Measurements from ENCODE around the gene JMJD6. TPM values are rescaled to one million over a fixed set of nuclear protein-coding genes. Genes with fewer than 3 reads are reported as not detected.
A peak's percentile ranks its signal among the peaks of the same experiment; 100 is the strongest.

Gene JMJD6
- total RNA-seq, 1 experiment from 2014 or later: 31.9 TPM

DNA sequence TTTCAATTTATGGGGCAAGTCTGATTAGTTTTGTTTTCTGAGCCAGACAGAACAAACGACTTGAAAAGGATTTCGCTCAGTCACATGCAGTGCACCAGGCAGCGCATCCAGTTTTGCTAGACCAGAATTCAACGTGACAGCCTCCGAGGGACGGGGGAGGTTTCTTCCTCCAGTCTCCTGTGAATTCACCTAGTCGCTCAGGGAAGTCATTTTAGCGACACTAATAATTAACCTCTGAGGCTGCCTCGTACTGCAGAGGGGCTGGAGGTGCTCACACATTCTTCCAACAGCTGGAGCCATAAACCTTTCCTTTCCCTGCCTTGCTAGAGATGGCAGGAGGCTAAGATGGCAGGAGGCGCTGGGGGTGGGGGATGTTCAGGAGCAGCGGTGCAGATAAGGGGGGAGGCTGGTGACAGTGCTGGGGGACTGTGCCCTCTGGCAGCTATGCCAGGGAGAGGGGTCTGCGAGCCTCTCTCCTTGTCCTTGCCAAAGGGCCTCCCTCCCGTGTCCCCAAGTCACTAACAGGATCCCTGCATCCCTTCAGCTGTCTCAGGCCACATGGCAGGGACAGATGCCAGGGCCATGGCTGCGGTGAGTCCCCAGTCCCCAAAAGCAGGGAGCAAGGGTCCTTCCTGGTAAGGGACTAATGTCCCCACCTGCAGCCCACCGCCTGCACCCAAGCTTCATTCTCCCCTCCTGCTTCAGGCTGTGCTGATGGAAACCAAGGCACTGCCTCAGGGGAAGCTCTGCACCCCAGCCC lies 39.7 kb downstream of the JMJD6 start:
- DNase-seq (ENCODE audit: low spot score): no peak
- in situ Hi-C loops (cut with HindIII; ENCODE audit: low sequenced_read_pairs): loop anchor here (25.0 kb wide), 1 partner anchor 224 kb away; the partner anchor contains the start of genes AANAT and UBE2O

DNA sequence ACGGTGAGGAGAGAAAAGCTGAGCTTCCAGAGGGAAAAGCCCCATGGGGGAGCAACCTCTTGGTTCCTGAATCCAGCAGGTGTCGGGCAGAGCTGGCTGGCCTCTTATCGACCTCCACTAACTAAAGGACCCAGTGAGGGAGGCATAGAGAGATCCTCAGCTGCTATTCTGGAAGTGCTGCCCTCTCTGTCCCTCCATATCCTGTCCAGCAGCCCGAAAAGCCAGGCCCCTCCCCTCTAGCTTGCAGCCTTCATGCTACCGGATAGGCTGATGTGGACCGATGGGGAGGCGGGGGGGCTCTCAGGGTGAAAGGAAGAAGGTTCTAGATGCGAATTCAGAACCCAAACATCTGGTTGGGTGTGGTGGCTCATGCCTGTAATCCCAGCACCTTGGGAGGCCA lies 40.6 kb downstream of the JMJD6 start:
- no peak for DNase-seq (ENCODE audit: low spot score)
- in situ Hi-C loops (cut with HindIII; ENCODE audit: low sequenced_read_pairs): loop anchor here (25.0 kb wide), 1 partner anchor 224 kb away; the partner anchor contains the start of genes AANAT and UBE2O

DNA sequence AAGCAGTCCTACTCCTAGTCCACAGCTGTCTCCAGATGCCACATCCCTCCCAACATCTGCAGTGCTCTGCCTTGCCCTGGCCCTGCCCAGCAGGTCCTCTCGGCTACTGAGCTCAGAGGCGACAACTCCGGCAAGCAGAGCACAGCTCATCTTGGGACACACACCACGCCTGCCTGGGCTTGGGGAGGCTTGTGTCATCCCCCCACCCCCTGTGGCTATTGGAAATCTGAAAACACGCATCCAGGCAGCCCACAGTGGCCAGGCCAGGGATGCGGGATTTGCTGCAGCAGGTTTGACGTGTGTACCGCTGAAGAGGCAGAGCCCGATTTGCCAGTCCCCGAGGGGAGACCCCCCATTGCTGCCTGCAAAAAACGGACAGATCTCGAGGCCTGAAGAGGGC lies 41.0 kb downstream of the JMJD6 start:
- DNase-seq (ENCODE audit: low spot score): no peak
- in situ Hi-C loops (cut with HindIII; ENCODE audit: low sequenced_read_pairs): loop anchor here (25.0 kb wide), 1 partner anchor 223 kb away; the partner anchor contains the start of genes AANAT and UBE2O

DNA sequence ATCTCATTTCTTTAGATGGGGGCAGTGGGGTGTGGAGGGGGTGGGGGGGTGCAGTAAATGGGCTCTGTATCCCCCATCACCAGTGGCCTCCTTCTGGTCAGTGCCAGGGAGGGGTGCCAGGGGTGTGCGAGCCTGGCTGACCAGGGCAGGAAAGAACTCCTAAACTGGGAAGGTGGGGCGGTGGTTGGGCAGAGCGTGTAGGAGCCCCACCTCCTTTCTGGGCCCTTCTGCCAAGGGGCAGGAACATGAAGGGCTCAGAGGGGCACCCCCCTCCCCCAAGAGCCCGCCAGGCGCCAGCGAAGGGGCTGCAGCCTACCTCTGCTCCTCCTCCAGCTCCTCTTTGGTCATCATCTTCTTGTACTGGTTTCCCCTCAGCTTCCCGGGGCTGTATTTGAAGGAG lies 41.6 kb downstream of the JMJD6 start:
- no peak for DNase-seq (ENCODE audit: low spot score)
- in situ Hi-C loops (cut with HindIII; ENCODE audit: low sequenced_read_pairs): loop anchor here (25.0 kb wide), 1 partner anchor 222 kb away; the partner anchor contains the start of genes AANAT and UBE2O

DNA sequence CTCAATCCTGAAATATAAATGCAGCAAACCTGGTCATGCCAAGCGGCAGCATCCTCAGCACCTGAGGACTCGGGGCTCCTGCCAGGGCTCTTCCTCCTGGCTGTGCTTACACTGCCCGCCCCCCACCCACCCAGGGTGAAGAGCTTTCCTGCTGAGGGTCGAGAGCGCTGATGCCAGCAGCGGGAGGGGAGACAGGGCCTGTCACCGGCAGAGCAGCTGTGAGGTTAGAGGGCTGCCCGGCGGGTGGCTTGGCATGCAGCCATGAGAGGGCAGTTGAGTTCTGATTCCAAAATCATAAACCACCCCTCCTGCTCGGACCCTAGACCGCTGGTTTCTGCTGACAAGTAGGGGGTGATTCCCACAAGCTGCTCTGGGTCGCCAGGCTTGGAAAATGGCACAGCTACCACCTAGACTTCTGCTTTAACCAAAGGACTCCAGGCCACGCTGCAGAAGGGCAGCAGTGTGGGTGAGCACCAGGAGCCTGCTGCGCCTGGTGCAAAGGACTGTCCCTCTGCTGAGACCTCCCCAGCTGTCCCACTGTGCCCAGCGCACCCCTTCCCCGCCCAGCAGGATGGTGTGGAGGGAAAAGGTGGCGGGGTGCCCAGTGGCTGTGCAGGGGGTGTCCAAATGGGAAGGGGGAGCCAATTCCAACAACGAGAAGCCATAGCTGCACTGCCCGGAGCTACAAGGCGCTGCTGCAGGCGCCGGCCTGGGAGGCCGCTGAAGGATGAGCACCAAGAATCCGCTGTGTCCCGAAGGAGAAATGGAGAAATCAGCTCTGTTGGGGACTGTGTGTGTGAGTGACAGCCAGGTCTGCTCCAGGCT lies 42.3 kb downstream of the JMJD6 start:
- DNase-seq (ENCODE audit: low spot score): no peak

DNA sequence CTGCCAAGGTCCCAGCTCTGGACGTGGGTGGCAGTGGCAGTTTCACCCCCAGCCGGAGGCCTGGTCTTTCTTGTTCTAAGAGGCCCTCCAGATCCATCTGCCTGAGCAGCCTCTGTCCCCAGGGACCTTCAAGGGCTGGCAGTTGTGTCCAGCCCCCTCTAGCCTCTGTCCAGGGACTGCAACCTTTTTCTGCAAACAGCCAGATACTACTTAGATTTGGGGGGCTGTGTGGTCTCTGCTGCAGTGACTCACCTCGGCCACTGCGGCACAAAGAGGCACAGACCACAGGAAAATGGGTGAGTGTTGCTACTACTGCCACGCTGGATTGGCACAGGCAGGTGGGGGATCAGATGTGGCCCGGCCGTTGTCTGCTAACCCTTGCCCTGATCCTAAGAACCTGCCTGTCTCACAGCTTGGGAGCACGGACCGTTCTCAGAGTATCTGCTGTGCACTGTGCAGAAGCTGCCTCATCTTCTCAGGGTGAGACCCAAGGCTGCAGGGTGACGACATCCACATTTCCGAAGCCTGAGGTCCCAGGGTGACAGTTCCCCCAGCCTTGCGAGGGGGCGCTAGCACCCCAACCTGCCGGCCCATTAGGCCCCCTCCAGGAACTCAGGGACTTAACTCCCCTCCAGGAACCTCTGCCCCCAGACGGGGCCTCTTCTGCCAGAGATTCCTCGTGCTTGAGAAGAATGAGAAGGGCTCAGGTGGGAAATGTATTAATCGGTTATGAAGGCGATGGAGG lies 43.2 kb downstream of the JMJD6 start:
- in situ Hi-C loops (cut with HindIII; ENCODE audit: low sequenced_read_pairs): loop anchor here (25.0 kb wide), 1 partner anchor 221 kb away; the partner anchor contains the start of genes AANAT and UBE2O

More for the DNA sequence above, 42.3 kb downstream of the JMJD6 start:
- in situ Hi-C loops (cut with HindIII; ENCODE audit: low sequenced_read_pairs): loop anchor here (25.0 kb wide), 1 partner anchor 222 kb away; the partner anchor contains the start of genes AANAT and UBE2O

DNA sequence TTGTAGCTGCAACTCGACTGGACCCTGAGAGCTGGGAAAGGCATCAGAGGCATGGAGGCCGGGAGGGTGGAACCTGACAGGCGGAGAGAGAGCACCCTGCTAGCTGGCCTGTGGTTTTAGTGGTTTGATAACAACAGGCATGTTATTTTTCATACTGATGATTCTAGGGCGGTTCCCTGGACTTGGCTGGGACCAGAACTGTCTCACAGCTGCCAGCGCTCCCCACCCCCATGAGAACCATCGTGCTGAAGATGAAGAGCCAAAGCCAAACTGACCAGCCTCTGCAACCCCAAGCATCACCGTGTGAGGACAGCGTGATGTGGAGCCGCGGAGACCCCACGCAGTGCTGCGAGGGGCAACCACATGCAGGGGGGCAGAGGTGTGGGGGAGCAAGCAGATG lies 44.1 kb downstream of the JMJD6 start:
- in situ Hi-C loops (cut with HindIII; ENCODE audit: low sequenced_read_pairs): loop anchor here (25.0 kb wide), 1 partner anchor 220 kb away; the partner anchor contains the start of genes AANAT and UBE2O
- DNase-seq (ENCODE audit: low spot score): no peak

More for the DNA sequence above, 43.2 kb downstream of the JMJD6 start:
- no peak for DNase-seq (ENCODE audit: low spot score)

DNA sequence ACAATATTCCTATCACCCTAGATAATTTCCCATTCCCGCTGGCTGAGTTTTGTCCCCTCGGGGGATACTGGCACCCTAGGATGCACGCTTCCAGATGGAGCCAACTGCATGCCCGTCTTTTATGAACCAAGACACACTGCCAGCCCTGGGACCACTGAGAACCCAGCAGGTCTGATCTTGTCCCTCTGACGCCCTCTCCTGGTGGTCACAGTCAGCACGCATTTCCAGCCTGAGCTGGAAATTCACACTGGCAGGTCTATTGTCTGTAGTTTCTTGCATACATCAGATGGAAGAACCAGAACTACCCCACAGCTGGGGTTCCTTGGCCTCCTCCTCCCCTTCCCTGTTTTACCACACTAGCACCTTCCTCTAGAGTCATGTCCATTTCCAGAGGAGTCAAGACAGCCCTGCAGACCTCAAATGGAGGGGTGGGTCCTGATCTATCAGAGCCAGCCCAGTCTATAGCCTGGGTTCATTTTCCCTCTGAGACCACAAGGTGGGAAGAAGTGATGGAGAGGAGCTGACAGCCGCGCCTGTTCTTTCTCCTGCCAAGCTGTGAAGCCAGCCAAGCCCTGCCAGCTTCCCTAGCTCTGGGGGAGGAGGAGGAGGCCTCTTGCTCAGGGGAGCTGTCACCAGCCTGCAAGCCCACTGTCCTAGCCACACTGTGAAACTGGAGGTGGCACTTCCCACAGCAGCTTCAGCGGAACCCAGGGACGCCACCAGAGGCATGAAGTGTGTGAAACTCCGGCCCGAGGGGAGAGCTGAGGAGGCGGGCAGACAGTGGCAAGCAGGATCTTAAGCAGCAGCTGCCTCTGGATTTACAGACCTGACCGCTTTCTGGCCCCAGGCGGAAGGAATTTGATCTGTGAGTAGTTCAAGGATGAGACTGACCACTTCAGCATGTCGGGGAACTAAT lies 44.9 kb downstream of the JMJD6 start:
- DNase-seq (ENCODE audit: low spot score): peak; percentile 85
- in situ Hi-C loops (cut with HindIII; ENCODE audit: low sequenced_read_pairs): loop anchor here (25.0 kb wide), 1 partner anchor 219 kb away; the partner anchor contains the start of genes AANAT and UBE2O

DNA sequence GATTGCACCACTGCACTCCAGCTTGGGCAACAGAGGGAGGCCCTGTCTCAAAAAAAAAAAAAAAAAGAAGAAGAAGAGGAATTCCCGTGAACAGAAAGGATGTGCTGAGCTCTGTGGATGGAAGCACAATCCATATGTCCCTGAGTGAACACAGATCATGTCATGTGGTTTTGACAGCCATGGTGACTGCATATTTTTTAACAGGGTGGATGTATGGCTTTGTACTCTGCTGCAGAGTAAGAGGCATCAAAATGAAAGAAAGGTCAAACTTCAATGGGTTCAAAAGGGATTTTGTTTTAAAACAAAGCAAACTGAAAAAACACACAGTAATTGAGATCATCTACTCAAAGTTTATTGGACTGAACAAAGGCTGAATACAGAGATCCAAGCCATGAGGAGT lies 47.2 kb downstream of the JMJD6 start:
- in situ Hi-C loops (cut with HindIII; ENCODE audit: low sequenced_read_pairs): loop anchor here (25.0 kb wide), 1 partner anchor 217 kb away; the partner anchor contains the start of genes AANAT and UBE2O
- DNase-seq (ENCODE audit: low spot score): no peak

DNA sequence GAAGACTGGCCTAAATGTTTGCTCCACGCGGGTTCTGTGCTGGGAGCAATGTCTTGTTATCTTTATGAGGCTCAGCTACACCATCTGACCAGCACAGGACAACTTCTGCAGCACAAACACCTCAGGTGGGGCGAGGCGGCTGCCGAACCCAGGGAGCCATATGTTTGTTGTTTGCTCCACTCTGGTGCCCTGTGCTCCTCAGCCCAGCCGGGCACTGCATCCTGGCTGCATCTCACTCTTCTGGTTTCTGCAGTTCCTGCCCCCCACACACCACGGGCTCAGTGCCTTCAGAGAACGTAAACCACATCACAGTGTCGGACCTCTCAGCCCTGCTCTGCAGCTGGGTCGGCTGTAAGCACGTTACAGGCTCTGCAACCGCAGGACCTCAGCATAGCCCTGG lies 48.1 kb downstream of the JMJD6 start:
- in situ Hi-C loops (cut with HindIII; ENCODE audit: low sequenced_read_pairs): loop anchor here (25.0 kb wide), 1 partner anchor 216 kb away; the partner anchor contains the start of genes AANAT and UBE2O
- DNase-seq (ENCODE audit: low spot score): no peak

DNA sequence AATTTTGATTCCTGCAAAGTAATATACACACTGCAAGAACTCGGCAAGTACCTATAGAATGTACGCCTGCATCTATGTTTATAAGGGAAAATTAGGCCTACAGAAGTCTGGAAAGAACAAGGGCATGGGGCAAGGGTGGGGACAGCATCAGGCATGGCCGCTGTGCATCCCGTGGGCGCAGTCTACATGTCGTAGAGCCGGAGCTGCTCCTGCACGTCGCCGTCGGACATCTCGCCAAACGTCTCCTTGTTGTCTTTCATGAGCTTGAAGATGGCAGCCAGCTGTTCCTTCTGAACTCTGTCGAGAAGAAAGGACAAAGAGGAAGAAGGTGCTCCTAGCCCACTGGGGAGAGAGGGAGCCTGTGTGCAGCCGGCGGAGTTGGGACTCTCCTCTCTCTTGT lies 49.0 kb downstream of the JMJD6 start:
- in situ Hi-C loops (cut with HindIII; ENCODE audit: low sequenced_read_pairs): loop anchor here (25.0 kb wide), 1 partner anchor 215 kb away; the partner anchor contains the start of genes AANAT and UBE2O
- DNase-seq (ENCODE audit: low spot score): no peak

DNA sequence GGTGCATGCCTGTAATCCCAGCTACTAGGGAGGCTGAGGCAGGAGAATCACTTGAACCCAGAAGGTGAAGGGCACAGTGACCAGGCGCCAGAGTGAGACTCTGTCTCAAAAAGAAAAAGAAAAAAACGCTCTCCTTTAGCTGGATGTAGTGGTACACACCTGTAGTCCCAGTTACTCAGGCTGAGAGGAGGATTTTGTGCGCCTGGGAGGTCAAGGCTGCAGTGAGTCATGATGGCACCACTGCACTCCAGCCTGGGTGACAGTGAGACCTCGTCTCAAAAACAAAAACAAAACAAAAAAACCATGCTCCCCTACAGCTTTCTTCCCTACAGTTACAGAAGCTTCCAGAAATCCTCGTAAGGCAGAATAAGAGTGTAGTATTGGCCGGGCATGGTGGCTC lies 49.8 kb downstream of the JMJD6 start:
- no peak for DNase-seq (ENCODE audit: low spot score)
- in situ Hi-C loops (cut with HindIII; ENCODE audit: low sequenced_read_pairs): loop anchor here (25.0 kb wide), 1 partner anchor 214 kb away; the partner anchor contains the start of genes AANAT and UBE2O

DNA sequence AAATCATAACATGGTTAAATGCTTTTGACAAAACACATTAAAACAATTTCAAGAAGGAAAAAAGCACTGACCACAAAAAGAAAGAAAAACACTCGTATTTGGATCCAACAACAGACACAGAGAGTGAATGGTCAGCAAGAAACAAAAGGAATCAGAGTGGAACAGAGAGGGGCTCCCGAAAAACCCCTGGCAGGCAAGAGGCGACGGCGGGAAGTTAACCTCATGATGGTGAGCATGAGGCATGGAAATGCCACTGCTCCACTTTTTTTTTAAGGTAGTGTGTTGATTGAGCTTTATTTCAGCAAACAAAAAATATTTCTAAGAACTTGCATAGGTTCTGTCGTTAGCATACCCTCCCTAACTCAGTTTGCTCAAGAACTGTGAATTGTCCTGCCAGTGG lies 50.8 kb downstream of the JMJD6 start:
- DNase-seq (ENCODE audit: low spot score): no peak
- in situ Hi-C loops (cut with HindIII; ENCODE audit: low sequenced_read_pairs): loop anchor here (25.0 kb wide), 1 partner anchor 213 kb away; the partner anchor contains the start of genes AANAT and UBE2O

DNA sequence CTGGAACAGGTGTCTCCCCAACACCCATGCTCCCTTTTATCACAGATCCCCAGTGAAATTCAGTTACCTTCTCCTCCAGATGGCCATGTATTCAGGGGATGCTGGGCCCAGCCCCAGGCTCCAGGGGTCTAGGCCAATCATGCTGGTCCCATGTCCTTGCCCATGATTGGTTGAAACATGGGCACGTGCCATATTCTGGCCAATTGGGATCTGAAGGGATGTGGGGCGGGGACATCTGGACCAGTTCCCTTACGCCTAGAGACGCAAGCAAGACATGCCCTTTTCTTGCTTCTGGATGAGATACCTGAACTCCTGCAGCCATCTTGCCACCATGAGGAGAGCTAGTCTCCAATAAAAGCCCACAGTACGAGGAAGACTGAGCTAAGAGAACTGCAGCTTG lies 51.8 kb downstream of the JMJD6 start:
- DNase-seq (ENCODE audit: low spot score): no peak
- in situ Hi-C loops (cut with HindIII; ENCODE audit: low sequenced_read_pairs): no loop called here

DNA sequence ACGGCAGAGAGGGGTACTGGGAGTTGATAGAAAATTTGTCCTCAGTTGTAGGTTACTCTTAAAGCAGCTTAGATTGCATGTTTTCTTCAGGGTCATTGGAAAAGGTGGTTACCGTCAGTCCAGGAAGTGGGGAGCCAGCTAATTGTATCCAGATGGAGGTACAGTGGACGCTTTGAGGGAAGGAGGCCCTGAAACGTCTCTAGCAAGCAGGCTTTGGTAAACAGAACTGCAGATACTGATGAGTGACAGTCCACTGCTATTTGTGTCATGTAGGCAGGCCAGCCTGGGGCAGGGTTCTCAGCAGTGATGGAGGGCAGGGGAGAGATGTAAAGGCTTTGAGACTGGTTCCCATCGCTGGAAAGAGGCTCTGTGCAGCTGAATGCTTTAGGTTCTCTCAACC lies 52.7 kb downstream of the JMJD6 start:
- in situ Hi-C loops (cut with HindIII; ENCODE audit: low sequenced_read_pairs): no loop called here
- no peak for DNase-seq (ENCODE audit: low spot score)

DNA sequence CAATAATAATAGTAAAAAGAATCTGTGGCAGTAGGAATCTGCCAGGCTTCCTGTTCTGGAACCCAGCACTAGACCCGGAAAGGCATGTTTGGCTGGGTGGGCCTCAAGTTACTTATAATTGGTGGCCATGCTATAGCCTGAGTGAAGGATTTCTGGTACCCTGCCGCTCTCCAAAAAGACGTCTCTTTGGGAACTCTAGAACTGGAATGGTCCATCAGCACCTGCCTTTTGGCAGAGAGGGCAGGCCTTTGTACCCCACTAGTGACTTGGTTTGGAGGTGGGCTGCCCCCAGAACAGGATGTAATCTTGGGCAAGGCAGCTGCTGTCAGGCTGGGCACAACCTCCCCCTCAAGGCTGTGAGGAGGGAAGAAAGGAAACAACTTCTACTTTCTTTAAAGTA lies 53.5 kb downstream of the JMJD6 start:
- DNase-seq (ENCODE audit: low spot score): no peak
- in situ Hi-C loops (cut with HindIII; ENCODE audit: low sequenced_read_pairs): no loop called here

DNA sequence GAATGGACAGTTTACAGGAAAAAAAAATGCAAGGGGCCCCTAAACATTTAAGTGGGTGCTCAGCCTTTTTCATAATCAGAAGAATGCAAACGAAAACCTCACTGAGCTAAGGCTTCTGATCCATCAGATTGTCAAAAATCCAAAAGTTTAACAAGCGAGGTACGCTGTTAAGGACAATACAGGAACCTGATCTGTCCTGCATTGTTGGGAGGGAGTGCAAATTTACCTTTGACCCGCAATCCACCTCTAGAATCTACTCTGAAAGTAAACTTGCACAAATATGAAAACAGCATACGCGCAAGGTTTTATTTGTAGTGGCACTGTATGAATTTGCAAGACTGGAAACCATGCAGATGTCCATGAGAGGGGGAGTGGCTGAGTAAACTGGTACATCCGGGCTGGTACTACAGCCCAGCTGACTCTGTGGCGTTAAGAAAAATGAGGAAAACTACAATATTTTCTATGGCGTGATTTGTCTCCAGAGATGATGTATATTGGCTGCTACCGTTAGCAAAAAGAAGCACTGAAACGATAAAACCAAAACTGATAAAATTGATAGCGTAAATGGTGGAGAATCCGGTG lies 54.0 kb downstream of the JMJD6 start:
- in situ Hi-C loops (cut with HindIII; ENCODE audit: low sequenced_read_pairs): no loop called here
- no peak for DNase-seq (ENCODE audit: low spot score)

Measured in G401 (cell line).